HepG2 (cell line): ENCODE data around the gene EFNA2. TPM values are rescaled to one million over a fixed set of nuclear protein-coding genes. Genes with fewer than 3 reads are reported as not detected.
A peak's percentile ranks its signal among the peaks of the same experiment; 100 is the strongest.

Experiments
- ATF7 ChIP-seq, 2 experiments: fragments of 450-650 bp in 1 of 2; sonication (generic) in 1 of 2; formaldehyde crosslinking in 1 of 2; IDR thresholded peaks; 2 replicates each; pipeline versions ENCODE4 v1.4.0 to v1.6.1; 2016 to 2020; ENCODE audit warnings: antibody characterized with exemption in 1 of 2, mild to moderate bottlenecking in 1 of 2, missing genetic modification reagents in 1 of 2
- HMGA1 ChIP-seq: sonication (generic); formaldehyde crosslinking; conservative IDR thresholded peaks from 2 replicates; pipeline ENCODE4 v1.4.0; 2020; ENCODE audit warnings: missing genetic modification reagents
- ISX ChIP-seq: sonication (generic); formaldehyde crosslinking; conservative IDR thresholded peaks from 2 replicates; pipeline ENCODE4 v1.5.0; 2020; ENCODE audit warnings: missing genetic modification reagents
- MTA1 ChIP-seq: sonication (generic); formaldehyde crosslinking; IDR thresholded peaks from 2 replicates; pipeline ENCODE4 v1.4.0; 2020; ENCODE audit warnings: missing genetic modification reagents, mild to moderate bottlenecking, borderline replicate concordance
- NFIB ChIP-seq: sonication (generic); formaldehyde crosslinking; IDR thresholded peaks from 2 replicates; pipeline ENCODE4 v1.9.0; 2021; ENCODE audit warnings: missing genetic modification reagents, mild to moderate bottlenecking, borderline replicate concordance
- NR1H2 ChIP-seq: sonication (generic); formaldehyde crosslinking; IDR thresholded peaks from 2 replicates; pipeline ENCODE4 v1.8.1; 2022; ENCODE audit warnings: low read depth, missing genetic modification reagents, borderline replicate concordance
- POGZ ChIP-seq: sonication (generic); formaldehyde crosslinking; IDR thresholded peaks from 2 replicates; pipeline ENCODE4 v1.4.0; 2020; ENCODE audit warnings: mild to moderate bottlenecking, missing genetic modification reagents
- REXO4 ChIP-seq: sonication (generic); formaldehyde crosslinking; IDR thresholded peaks from 2 replicates; pipeline ENCODE4 v1.8.0; 2022; ENCODE audit warnings: missing genetic modification reagents, mild to moderate bottlenecking, borderline replicate concordance
- STAG1 ChIP-seq: sonication (generic); formaldehyde crosslinking; IDR thresholded peaks from 2 replicates; pipeline ENCODE4 v1.4.0; 2020; ENCODE audit warnings: missing genetic modification reagents
- TSC22D2 ChIP-seq: sonication (generic); formaldehyde crosslinking; IDR thresholded peaks from 2 replicates; pipeline ENCODE4 v1.5.1; 2020; ENCODE audit warnings: missing genetic modification reagents, mild to moderate bottlenecking, borderline replicate concordance
- ZBTB34 ChIP-seq: sonication (generic); formaldehyde crosslinking; IDR thresholded peaks from 2 replicates; pipeline ENCODE4 v1.8.0; 2022; ENCODE audit warnings: mild to moderate bottlenecking, missing genetic modification reagents
- ZNF143 ChIP-seq: sonication (generic); formaldehyde crosslinking; IDR thresholded peaks from 2 replicates; pipeline ENCODE4 v1.4.0; 2020; ENCODE audit warnings: missing genetic modification reagents
- ZNF329 ChIP-seq: sonication (generic); formaldehyde crosslinking; IDR thresholded peaks from 2 replicates; pipeline ENCODE4 v1.9.0; 2021; ENCODE audit warnings: low read depth, mild to moderate bottlenecking, missing genetic modification reagents
- ZNF383 ChIP-seq: sonication (generic); formaldehyde crosslinking; IDR thresholded peaks from 2 replicates; pipeline ENCODE4 v1.4.0; 2020; ENCODE audit warnings: missing genetic modification reagents, mild to moderate bottlenecking, borderline replicate concordance
- ZNF441 ChIP-seq: sonication (generic); formaldehyde crosslinking; IDR thresholded peaks from 2 replicates; pipeline ENCODE4 v1.7.0; 2021; ENCODE audit warnings: missing genetic modification reagents, borderline replicate concordance
- ZNF557 ChIP-seq: sonication (generic); formaldehyde crosslinking; IDR thresholded peaks from 2 replicates; pipeline ENCODE4 v1.4.0; 2020; ENCODE audit warnings: missing genetic modification reagents
- ZUFSP ChIP-seq: sonication (generic); formaldehyde crosslinking; IDR thresholded peaks from 2 replicates; pipeline ENCODE4 v1.9.0; 2021; ENCODE audit warnings: missing genetic modification reagents, mild to moderate bottlenecking, borderline replicate concordance
- polyA plus RNA-seq, 8 experiments: library from polyadenylated mRNA; depleted of rRNA in 3 of 8; stranded (reverse) in 7 of 8; unstranded in 1 of 8; fragments of >200 nt; fragmentation: Illumina TruSeq in 4 of 8; extraction: Trizol in 4 of 8; gene quantifications; 2 replicates each; pipeline versions ENCODE4 v1.2.1 to v1.2.3, GENCODE V29; 2011 to 2016; ENCODE audit warnings: low read depth in 4 of 8, missing spikeins in 1 of 8, mixed read lengths in 1 of 8; ENCODE audit not compliant: insufficient read depth in 1 of 8
- total RNA-seq, 5 experiments: library from RNA; depleted of rRNA; stranded (reverse); fragments of >200 nt; fragmentation: Illumina TruSeq; extraction: Trizol; gene quantifications; 2 replicates each; pipeline ENCODE4 v1.2.3, GENCODE V29; 2016; ENCODE audit warnings: low read depth in 1 of 5
- TF ChIP-seq, protein P1 (sequence below): fragments of 450-650 bp; IDR thresholded peaks from 2 replicates; pipeline ENCODE4 v1.6.1; 2017; ENCODE audit warnings: mild to moderate bottlenecking
- TF ChIP-seq, protein P2 (sequence below): sonication (generic); formaldehyde crosslinking; IDR thresholded peaks from 2 replicates; pipeline ENCODE4 v1.4.0; 2020; ENCODE audit warnings: missing genetic modification reagents, borderline replicate concordance

The EFNA2 gene
- total and polyA plus RNA-seq, 2 of the 13 experiments (the other 11 are each of a cell fraction or from before 2014, with no cell fraction given) = 6.0 to 9.9 TPM

- TF ChIP-seq ZNF329 (CRISPR knock-in tag) = 0 out of 2 replicates have a peak, but pooled peaks have one; percentile 65
- TF ChIP-seq ATF7 (IDR thresholded peaks at IDR 0.05) = no peak
- no peak for TF ChIP-seq ATF7 (CRISPR knock-in tag; IDR thresholded peaks at IDR 0.05)
- TF ChIP-seq, protein P1, sequence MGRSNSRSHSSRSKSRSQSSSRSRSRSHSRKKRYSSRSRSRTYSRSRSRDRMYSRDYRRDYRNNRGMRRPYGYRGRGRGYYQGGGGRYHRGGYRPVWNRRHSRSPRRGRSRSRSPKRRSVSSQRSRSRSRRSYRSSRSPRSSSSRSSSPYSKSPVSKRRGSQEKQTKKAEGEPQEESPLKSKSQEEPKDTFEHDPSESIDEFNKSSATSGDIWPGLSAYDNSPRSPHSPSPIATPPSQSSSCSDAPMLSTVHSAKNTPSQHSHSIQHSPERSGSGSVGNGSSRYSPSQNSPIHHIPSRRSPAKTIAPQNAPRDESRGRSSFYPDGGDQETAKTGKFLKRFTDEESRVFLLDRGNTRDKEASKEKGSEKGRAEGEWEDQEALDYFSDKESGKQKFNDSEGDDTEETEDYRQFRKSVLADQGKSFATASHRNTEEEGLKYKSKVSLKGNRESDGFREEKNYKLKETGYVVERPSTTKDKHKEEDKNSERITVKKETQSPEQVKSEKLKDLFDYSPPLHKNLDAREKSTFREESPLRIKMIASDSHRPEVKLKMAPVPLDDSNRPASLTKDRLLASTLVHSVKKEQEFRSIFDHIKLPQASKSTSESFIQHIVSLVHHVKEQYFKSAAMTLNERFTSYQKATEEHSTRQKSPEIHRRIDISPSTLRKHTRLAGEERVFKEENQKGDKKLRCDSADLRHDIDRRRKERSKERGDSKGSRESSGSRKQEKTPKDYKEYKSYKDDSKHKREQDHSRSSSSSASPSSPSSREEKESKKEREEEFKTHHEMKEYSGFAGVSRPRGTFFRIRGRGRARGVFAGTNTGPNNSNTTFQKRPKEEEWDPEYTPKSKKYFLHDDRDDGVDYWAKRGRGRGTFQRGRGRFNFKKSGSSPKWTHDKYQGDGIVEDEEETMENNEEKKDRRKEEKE = no peak
- no peak for TF ChIP-seq ISX (CRISPR knock-in tag)
- no peak for TF ChIP-seq NFIB (CRISPR knock-in tag)
- TF ChIP-seq ZNF441 (CRISPR knock-in tag) = peak; percentile 51; the same call in 1 of the 2 replicates
- TF ChIP-seq TSC22D2 (CRISPR knock-in tag) = no peak
- TF ChIP-seq NR1H2 (CRISPR knock-in tag) = no peak
- TF ChIP-seq ZNF557 (CRISPR knock-in tag) = no peak
- TF ChIP-seq MTA1 = peak; percentile 98
- TF ChIP-seq HMGA1 (CRISPR knock-in tag) = no peak
- TF ChIP-seq, protein P2, sequence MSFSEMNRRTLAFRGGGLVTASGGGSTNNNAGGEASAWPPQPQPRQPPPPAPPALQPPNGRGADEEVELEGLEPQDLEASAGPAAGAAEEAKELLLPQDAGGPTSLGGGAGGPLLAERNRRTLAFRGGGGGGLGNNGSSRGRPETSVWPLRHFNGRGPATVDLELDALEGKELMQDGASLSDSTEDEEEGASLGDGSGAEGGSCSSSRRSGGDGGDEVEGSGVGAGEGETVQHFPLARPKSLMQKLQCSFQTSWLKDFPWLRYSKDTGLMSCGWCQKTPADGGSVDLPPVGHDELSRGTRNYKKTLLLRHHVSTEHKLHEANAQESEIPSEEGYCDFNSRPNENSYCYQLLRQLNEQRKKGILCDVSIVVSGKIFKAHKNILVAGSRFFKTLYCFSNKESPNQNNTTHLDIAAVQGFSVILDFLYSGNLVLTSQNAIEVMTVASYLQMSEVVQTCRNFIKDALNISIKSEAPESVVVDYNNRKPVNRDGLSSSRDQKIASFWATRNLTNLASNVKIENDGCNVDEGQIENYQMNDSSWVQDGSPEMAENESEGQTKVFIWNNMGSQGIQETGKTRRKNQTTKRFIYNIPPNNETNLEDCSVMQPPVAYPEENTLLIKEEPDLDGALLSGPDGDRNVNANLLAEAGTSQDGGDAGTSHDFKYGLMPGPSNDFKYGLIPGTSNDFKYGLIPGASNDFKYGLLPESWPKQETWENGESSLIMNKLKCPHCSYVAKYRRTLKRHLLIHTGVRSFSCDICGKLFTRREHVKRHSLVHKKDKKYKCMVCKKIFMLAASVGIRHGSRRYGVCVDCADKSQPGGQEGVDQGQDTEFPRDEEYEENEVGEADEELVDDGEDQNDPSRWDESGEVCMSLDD (CRISPR knock-in tag) = peak; percentile 99
- no peak for TF ChIP-seq ZBTB34
- no peak for TF ChIP-seq REXO4 (CRISPR knock-in tag)
- TF ChIP-seq ZNF143 (CRISPR knock-in tag) = peak; percentile 53; the same call in 1 of the 2 replicates
- no peak for TF ChIP-seq ZUFSP (CRISPR knock-in tag)
- TF ChIP-seq STAG1 = no peak
- 0 out of 2 replicates have a peak, but pooled peaks have one; percentile 21 for TF ChIP-seq ZNF383
- TF ChIP-seq POGZ (CRISPR knock-in tag) = 0 out of 2 replicates have a peak, but pooled peaks have one; percentile 33
These were observed 5.3 kb downstream of the EFNA2 start (continued) for GRCh38 chr19:1290703-1291651.
